Activated CD8-positive, alpha-beta memory T cell treated with anti-CD3 and anti-CD28 coated beads for 1 hour (primary cell): ENCODE data around the gene MYOCOS.
"Not testable (repeated sequence)": the region's sequence is repeated elsewhere in the genome, so short reads cannot be mapped to it uniquely, and the experiment has no call there.

Source experiments
- DNase-seq, 2 donors: peaks; one replicate each; pipeline ENCODE4 v3.0.0-alpha.2; 2020; ENCODE audit warnings: low read depth in 1 of 2; ENCODE audit errors: extremely low read depth in 1 of 2

Gene MYOCOS

GRCh38 chr1:171622152-171622462, at the start of gene MYOCOS:
MYOCOS (plus strand) TSS chr1:171622243; CDS start chr1:171623884, 1,641 bp downstream.
- no peak for DNase-seq

- DNase-seq = no peak
These were observed 45.9 kb upstream of the MYOCOS start for GRCh38 chr1:171576144-171576543.

GRCh38 chr1:171581226-171581625, 40.8 kb upstream of the MYOCOS start:
- no peak for DNase-seq

GRCh38 chr1:171581766-171582165, 40.3 kb upstream of the MYOCOS start:
- no peak for DNase-seq

- DNase-seq = no peak
These were observed 39.5 kb upstream of the MYOCOS start for GRCh38 chr1:171582589-171582988.

GRCh38 chr1:171583591-171584201, 38.3 kb upstream of the MYOCOS start:
- no peak for DNase-seq

- no peak for DNase-seq
These were observed 36.3 kb upstream of the MYOCOS start for GRCh38 chr1:171585715-171586114.

GRCh38 chr1:171588230-171588629, 33.8 kb upstream of the MYOCOS start:
- no peak for DNase-seq

- DNase-seq = no peak
These were observed 32.0 kb upstream of the MYOCOS start for GRCh38 chr1:171590022-171590421.

GRCh38 chr1:171595324-171595723, 26.7 kb upstream of the MYOCOS start:
- DNase-seq = no peak

- DNase-seq = no peak
These were observed 25.9 kb upstream of the MYOCOS start for GRCh38 chr1:171596119-171596518.

GRCh38 chr1:171596705-171597104, 25.3 kb upstream of the MYOCOS start:
- no peak for DNase-seq

GRCh38 chr1:171597203-171597602, 24.8 kb upstream of the MYOCOS start:
- no peak for DNase-seq

GRCh38 chr1:171600310-171600709, 21.7 kb upstream of the MYOCOS start:
- DNase-seq = not testable (repeated sequence)

GRCh38 chr1:171600862-171601261, 21.2 kb upstream of the MYOCOS start:
- DNase-seq = no peak

GRCh38 chr1:171603042-171603441, 19.0 kb upstream of the MYOCOS start:
- DNase-seq = not testable (repeated sequence)

GRCh38 chr1:171606402-171606941, 15.6 kb upstream of the MYOCOS start:
- DNase-seq = no peak

- DNase-seq = no peak
These were observed 11.7 kb upstream of the MYOCOS start for GRCh38 chr1:171610385-171610784.

- DNase-seq = no peak
These were observed 10.7 kb upstream of the MYOCOS start for GRCh38 chr1:171611306-171611705.

- no peak for DNase-seq
These were observed 8.8 kb upstream of the MYOCOS start for GRCh38 chr1:171613282-171613681.

GRCh38 chr1:171615122-171615906, 6.7 kb upstream of the MYOCOS start:
- DNase-seq = not testable (repeated sequence)

GRCh38 chr1:171616586-171616985, 5.5 kb upstream of the MYOCOS start:
- no peak for DNase-seq
